Hepatocyte (in vitro differentiated cells): ENCODE results near the gene ESPNL. TPM values are rescaled to one million over a fixed set of nuclear protein-coding genes. Genes with fewer than 3 reads are reported as not detected.

Experiments used
- DNase-seq: peaks from one replicate; pipeline ENCODE4 v3.0.0-alpha.2; 2016; ENCODE audit warnings: low spot score
- H2AFZ ChIP-seq: fragments of 200-600 bp; sonication (generic); 2 replicates; pipeline ENCODE4 v1.6.0; 2016; ENCODE audit warnings: antibody characterized with exemption, mild to moderate bottlenecking
- H3K27ac ChIP-seq: fragments of 200-600 bp; sonication (generic); 2 replicates; pipeline ENCODE4 v1.5.1; 2016; ENCODE audit warnings: mild to moderate bottlenecking
- H3K27me3 ChIP-seq: fragments of 200-600 bp; sonication (generic); 2 replicates; pipeline ENCODE4 v1.6.1; 2016
- H3K36me3 ChIP-seq: fragments of 200-600 bp; sonication (generic); replicated peaks from 2 replicates; pipeline ENCODE4 v1.5.1; 2016; ENCODE audit warnings: low read depth; ENCODE audit not compliant: insufficient read depth
- H3K4me1 ChIP-seq: fragments of 200-600 bp; sonication (generic); 2 replicates; pipeline ENCODE4 v1.5.1; 2016; ENCODE audit warnings: mild to moderate bottlenecking, moderate library complexity; ENCODE audit not compliant: insufficient read depth
- H3K4me2 ChIP-seq: fragments of 200-600 bp; sonication (generic); 2 replicates; pipeline ENCODE4 v1.6.0; 2016
- H3K4me3 ChIP-seq: fragments of 200-600 bp; sonication (generic); 2 replicates; pipeline ENCODE4 v1.5.1; 2016; ENCODE audit warnings: mild to moderate bottlenecking
- H3K79me2 ChIP-seq: fragments of 200-600 bp; sonication (generic); 2 replicates; pipeline ENCODE4 v1.6.0; 2017; ENCODE audit warnings: mild to moderate bottlenecking
- H3K9me2 ChIP-seq: fragments of 200-600 bp; sonication (generic); replicated peaks from 2 replicates; pipeline ENCODE4 v1.6.0; 2017; ENCODE audit warnings: mild to moderate bottlenecking; ENCODE audit not compliant: insufficient read depth
- H3K9me3 ChIP-seq: fragments of 200-600 bp; sonication (generic); 2 replicates; pipeline ENCODE4 v1.5.1; 2016; ENCODE audit warnings: low read depth, mild to moderate bottlenecking
- H4K20me1 ChIP-seq: fragments of 200-600 bp; sonication (generic); 2 replicates; pipeline ENCODE4 v1.6.0; 2016; ENCODE audit warnings: mild to moderate bottlenecking; ENCODE audit not compliant: insufficient read depth, poor library complexity, severe bottlenecking
- EZH2 ChIP-seq: fragments of 200-600 bp; sonication (generic); IDR thresholded peaks from 2 replicates; pipeline ENCODE4 v1.6.1; 2016; ENCODE audit warnings: antibody characterized with exemption, mild to moderate bottlenecking, borderline replicate concordance
- EZH2phosphoT487 ChIP-seq: fragments of 200-600 bp; sonication (generic); IDR thresholded peaks from one replicate; pipeline ENCODE4 v1.6.1; 2018; ENCODE audit warnings: antibody characterized with exemption, mild to moderate bottlenecking, low read depth, moderate library complexity; ENCODE audit not compliant: unreplicated experiment, severe bottlenecking
- WGBS: methylation state at CpG from one replicate; pipeline ENCODE4 v1.1.6; 2016; ENCODE audit warnings: low lambda C conversion rate; ENCODE audit errors: missing lambda C conversion rate; 5-methylcytosine and 5-hydroxymethylcytosine counted together
- polyA plus RNA-seq: library from polyadenylated mRNA; unstranded; fragments of >200 nt; fragmentation: Nextera tagmentation; extraction: Ambion mirVana; gene quantifications from 2 replicates; pipeline ENCODE4 v1.2.1, GENCODE V29; 2016
- total RNA-seq: library from RNA; depleted of rRNA; stranded (reverse); fragments of >200 nt; gene quantifications from 2 replicates; pipeline ENCODE4 v1.2.3, GENCODE V29; 2014
- TF ChIP-seq, protein P1 (sequence below): fragments of 200-600 bp; sonication (generic); IDR thresholded peaks from 2 replicates; pipeline ENCODE4 v1.5.1; 2016; ENCODE audit warnings: antibody characterized with exemption, mild to moderate bottlenecking; ENCODE audit not compliant: poor library complexity

Gene ESPNL
- total and polyA plus RNA-seq, 2 experiments from 2014 or later: 0.27 to 0.62 TPM

- WGBS: 87% methylated on average over 21 of the region's 28 CpGs
- no peak overlapping the region for H2AFZ ChIP-seq
- no peaks in the 10 kb centered on the region for H3K79me2 ChIP-seq
- no peaks in the 10 kb centered on the region for H4K20me1 ChIP-seq
- no peaks in the 10 kb centered on the region for H3K36me3 ChIP-seq
- no peak overlapping the region for H3K4me3 ChIP-seq
- peak; percentile 14 for DNase-seq
- H3K27ac ChIP-seq: no peak overlapping the region
- no peaks in the 10 kb centered on the region for H3K4me1 ChIP-seq
- H3K9me3 ChIP-seq: no peaks in the 10 kb centered on the region
- H3K4me2 ChIP-seq: no peak overlapping the region
- TF ChIP-seq, protein P1, sequence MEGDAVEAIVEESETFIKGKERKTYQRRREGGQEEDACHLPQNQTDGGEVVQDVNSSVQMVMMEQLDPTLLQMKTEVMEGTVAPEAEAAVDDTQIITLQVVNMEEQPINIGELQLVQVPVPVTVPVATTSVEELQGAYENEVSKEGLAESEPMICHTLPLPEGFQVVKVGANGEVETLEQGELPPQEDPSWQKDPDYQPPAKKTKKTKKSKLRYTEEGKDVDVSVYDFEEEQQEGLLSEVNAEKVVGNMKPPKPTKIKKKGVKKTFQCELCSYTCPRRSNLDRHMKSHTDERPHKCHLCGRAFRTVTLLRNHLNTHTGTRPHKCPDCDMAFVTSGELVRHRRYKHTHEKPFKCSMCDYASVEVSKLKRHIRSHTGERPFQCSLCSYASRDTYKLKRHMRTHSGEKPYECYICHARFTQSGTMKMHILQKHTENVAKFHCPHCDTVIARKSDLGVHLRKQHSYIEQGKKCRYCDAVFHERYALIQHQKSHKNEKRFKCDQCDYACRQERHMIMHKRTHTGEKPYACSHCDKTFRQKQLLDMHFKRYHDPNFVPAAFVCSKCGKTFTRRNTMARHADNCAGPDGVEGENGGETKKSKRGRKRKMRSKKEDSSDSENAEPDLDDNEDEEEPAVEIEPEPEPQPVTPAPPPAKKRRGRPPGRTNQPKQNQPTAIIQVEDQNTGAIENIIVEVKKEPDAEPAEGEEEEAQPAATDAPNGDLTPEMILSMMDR: peak; percentile 31
- no peak for TF ChIP-seq EZH2
- TF ChIP-seq EZH2phosphoT487: no peak
- no peaks in the 10 kb centered on the region for H3K9me2 ChIP-seq
- no peaks in the 10 kb centered on the region for H3K27me3 ChIP-seq
These were observed 6.8 kb downstream of the ESPNL start for GRCh38 chr2:238106698-238107524.

GRCh38 chr2:238107525-238108422, 7.6 kb downstream of the ESPNL start:
- 93% methylated on average over 28 of the region's 28 CpGs for WGBS
- H3K9me2 ChIP-seq: no peaks in the 10 kb centered on the region
- DNase-seq: peak; percentile 7
- no peaks in the 10 kb centered on the region for H4K20me1 ChIP-seq
- H3K27me3 ChIP-seq: no peaks in the 10 kb centered on the region
- TF ChIP-seq, protein P1: no peak
- no peak for TF ChIP-seq EZH2
- TF ChIP-seq EZH2phosphoT487: no peak
- no peaks in the 10 kb centered on the region for H3K4me1 ChIP-seq
- no peaks in the 10 kb centered on the region for H3K36me3 ChIP-seq
- H3K27ac ChIP-seq: no peak overlapping the region
- peaks cover 8% of the 10 kb centered on the region for H3K9me3 ChIP-seq
- H2AFZ ChIP-seq: no peak overlapping the region
- no peak overlapping the region for H3K4me2 ChIP-seq
- no peaks in the 10 kb centered on the region for H3K79me2 ChIP-seq
- H3K4me3 ChIP-seq: no peak overlapping the region

DNA sequence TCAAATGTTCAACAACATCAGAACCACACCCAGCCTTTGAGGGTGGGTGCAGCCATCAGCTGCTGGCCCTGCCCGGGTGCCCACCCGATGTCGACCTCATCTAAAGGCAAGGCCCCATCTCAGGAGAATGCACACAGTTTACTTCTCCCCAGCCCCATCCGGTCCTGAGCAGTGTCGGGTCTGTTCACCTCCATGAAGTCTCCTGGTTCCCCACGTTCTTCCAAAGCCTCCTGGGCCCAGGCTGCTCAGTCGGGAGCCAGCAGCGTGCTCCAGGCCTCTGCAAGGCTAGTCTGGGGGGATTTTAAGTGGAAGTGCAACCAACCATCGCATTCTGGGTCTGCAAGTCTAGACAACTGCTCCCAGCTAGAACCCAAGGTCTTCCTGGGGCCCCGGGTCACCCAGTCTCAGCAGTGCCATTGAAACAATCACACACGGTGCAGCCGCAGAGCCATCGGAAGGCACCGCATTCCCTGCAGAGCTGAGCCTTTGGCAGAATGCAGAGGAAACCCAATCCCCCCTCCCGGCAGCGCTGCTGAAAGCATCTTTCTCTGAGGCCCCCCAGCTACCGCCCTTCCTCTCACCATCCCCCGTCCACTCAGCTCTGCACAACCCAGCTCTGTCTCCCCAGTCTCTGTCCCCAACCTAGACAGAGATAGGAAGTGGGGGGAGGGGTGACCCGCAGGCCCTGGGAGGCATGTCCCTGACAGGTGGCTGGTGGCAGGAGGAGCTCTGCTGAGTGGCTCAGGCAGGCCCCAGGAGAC, 8.5 kb downstream of the ESPNL start:
- Histone ChIP-seq H2AFZ (no peak overlapping the region), H3K9me2 (no peaks in the 10 kb centered on the region)

More for the DNA sequence above, 8.5 kb downstream of the ESPNL start:
- Histone ChIP-seq H4K20me1 (no peaks in the 10 kb centered on the region), H3K4me3 (no peak overlapping the region), H3K9me3 (peaks cover 8% of the 10 kb centered on the region), H3K79me2 (no peaks in the 10 kb centered on the region), H3K4me1 (no peaks in the 10 kb centered on the region), H3K27me3 (no peaks in the 10 kb centered on the region), H3K4me2 (no peak overlapping the region), H3K36me3 (no peaks in the 10 kb centered on the region), H3K27ac (no peak overlapping the region)
- peak; percentile 3 for DNase-seq
- WGBS: 67% methylated on average over 19 of the region's 19 CpGs
- TF ChIP-seq, protein P1: no peak
- TF ChIP-seq EZH2: no peak
- no peak for TF ChIP-seq EZH2phosphoT487
